Heart right ventricle (tissue), 16 donors: ENCODE measurements around the gene ATP2C2. TPM values are rescaled to one million over a fixed set of nuclear protein-coding genes. Genes with fewer than 3 reads are reported as not detected.
A peak's percentile ranks its signal among the peaks of the same experiment; 100 is the strongest.

Experiments
- ATAC-seq, 8 donors: fragments of 200-7000 bp; cut with Tn5 transposase; one replicate each; pipeline ENCODE4 v1.9.1; 2020; ENCODE audit warnings: mild to moderate bottlenecking in 8 of 8, moderate library complexity in 8 of 8, moderate number of reproducible peaks in 1 of 8
- DNase-seq, 2 donors: peaks; one replicate each; pipeline ENCODE4 v3.0.0-alpha.2; 2020
- H3K27ac ChIP-seq, 10 donors: fragments of 200-600 bp; sonication (generic) in 2 of 10; one replicate each; pipeline versions ENCODE4 v1.5.0 to v1.8.0; 2020 to 2022; ENCODE audit warnings: mild to moderate bottlenecking in 3 of 10
- H3K27me3 ChIP-seq, 7 donors: fragments of 200-600 bp; one replicate each; pipeline ENCODE4 v1.8.0; 2021 to 2022; ENCODE audit warnings: mild to moderate bottlenecking in 2 of 7
- H3K36me3 ChIP-seq, 9 donors: fragments of 200-600 bp; sonication (generic) in 1 of 9; one replicate each; pipeline versions ENCODE4 v1.5.0 to v1.8.0; 2020 to 2022; ENCODE audit warnings: mild to moderate bottlenecking in 2 of 9
- H3K4me1 ChIP-seq, 9 donors: fragments of 200-600 bp; sonication (generic) in 1 of 9; one replicate each; pipeline versions ENCODE4 v1.5.0 to v1.8.0; 2020 to 2022; ENCODE audit warnings: mild to moderate bottlenecking in 4 of 9
- H3K4me3 ChIP-seq, 10 donors: fragments of 200-600 bp; sonication (generic) in 2 of 10; one replicate each; pipeline versions ENCODE4 v1.5.0 to v1.8.0; 2020 to 2022; ENCODE audit warnings: mild to moderate bottlenecking in 7 of 10, moderate library complexity in 2 of 10
- H3K9me3 ChIP-seq, 11 donors: fragments of 200-600 bp in 10 of 11; sonication (generic) in 2 of 11; one replicate each; pipeline versions ENCODE4 v1.5.0 to v1.8.0; 2013 to 2022; ENCODE audit warnings: mild to moderate bottlenecking in 2 of 11, control low read depth in 1 of 11, moderate library complexity in 1 of 11
- CTCF ChIP-seq, 9 donors: fragments of 200-600 bp; sonication (generic) in 2 of 9; IDR thresholded peaks; one replicate each; pipeline versions ENCODE4 v1.5.0 to v1.8.0; 2021 to 2022; ENCODE audit warnings: antibody characterized with exemption in 9 of 9, mild to moderate bottlenecking in 5 of 9, moderate library complexity in 1 of 9
- WGBS, 2 donors: extraction: QIAGEN DNeasy Blood & Tissue Kit; methylation state at CpG; one replicate each; pipeline ENCODE4 v1.1.7; 2013; ENCODE audit warnings: inconsistent platforms in 1 of 2; 5-methylcytosine and 5-hydroxymethylcytosine counted together
- intact Hi-C, 10 donors: fragments of 100-400 bp; cut with DNase I; formaldehyde crosslinking; loops; one replicate each; pipeline versions ENCODE4 v1.11.1 to v1.14.2; 2022
- polyA plus RNA-seq, 2 donors: library from polyadenylated mRNA; stranded (reverse); fragments of 200-250 nt; gene quantifications; one replicate each; pipeline ENCODE4 v1.2.3, GENCODE V29; 2013
- total RNA-seq, 10 donors: library from RNA; stranded (reverse); fragmentation: NEBNext Ultra II Directional in 3 of 10; extraction: Animal tissue kit (Norgen Biotek cat#: 25700) in 3 of 10; gene quantifications; one replicate each; pipeline versions ENCODE4 v1.2.1 to v1.2.4, GENCODE V29; 2021 to 2023
- donor health status: Arrhythmogenic right ventricular cardiomyopathy.
- donor health status: ischemic (EF 13 %, LVEDD 7.1; RV severe dilation, severe dysfunction).
- donor health status: healthy with polysubstance abuse.
- donor health status: DM: no; HTN: yes; CAD: no.
- donor health status: DM: no; HTN: no; CAD: no.
- donor health status: ischemic (EF 25% LVEDD 6.9; RV normal size, moderate dysfunction).
- donor health status: ischemic (EF 25% LVEDD 5.7; RV mildly dilated, moderate dysfunction).
- donor health status: healthy.
- donor health status: DM: yes; HTN: yes; CAD: no.
- donor health status: Ischemic cardiomyopathy.
- donor health status: ischemic (EF 35%, LVEDD 5.7; RV mildly dilated, moderate dysfunction).
- donor health status: nonischemic (EF 11% LVEDD 7.7; RV severe dilation, severe dysfunction).
- donor health status: DM: yes; HTN: yes; CAD: no.
- donor health status: PGD.
- donor health status: ischemic (EF 29% LVEDD 5.4; RV normal size, mild dysfunction).
- donor health status: nonischemic (EF 23%, LVEDD 6.1; RV moderate dilation, normal function).

ATP2C2 gene
- total and polyA plus RNA-seq, 12 donors: 0.01 TPM; not detected in 11

- TF ChIP-seq CTCF (IDR thresholded peaks at IDR 0.05): no peak
- Histone ChIP-seq H3K36me3 (no peaks in the 10 kb centered on the region), H3K4me1 (no peaks in the 10 kb centered on the region), H3K27me3 (peaks cover 0 to 6% (median 0%) of the 10 kb centered on the region in 7 donors), H3K9me3 (no peaks in the 10 kb centered on the region), H3K4me3 (no peak overlapping the region), H3K27ac (no peak overlapping the region)
- no peak for ATAC-seq
- WGBS, 2 donors: 79 to 82% methylated on average over 17 of the region's 17 CpGs
- intact Hi-C loops: no loop called here
- DNase-seq: no peak
Measured at GRCh38 chr16:84451781-84452180, 83.4 kb downstream of the ATP2C2 start.

GRCh38 chr16:84453061-84453752 lies 84.9 kb downstream of the ATP2C2 start:
- Histone ChIP-seq H3K36me3 (no peaks in the 10 kb centered on the region), H3K4me1 (no peaks in the 10 kb centered on the region), H3K27ac (no peak overlapping the region), H3K9me3 (no peaks in the 10 kb centered on the region), H3K27me3 (peaks cover 0 to 3% (median 0%) of the 10 kb centered on the region in 7 donors), H3K4me3 (no peak overlapping the region)
- WGBS, 2 donors: 72 to 74% methylated on average over 34 of the region's 34 CpGs
- ATAC-seq (peak in 2 of 8 donors; percentile 39 to 47), DNase-seq (no peak)
- TF ChIP-seq CTCF (IDR thresholded peaks at IDR 0.05): no peak
- intact Hi-C loops: no loop called here

GRCh38 chr16:84454611-84455010 lies 86.3 kb downstream of the ATP2C2 start:
- intact Hi-C loops: no loop called here
- WGBS, 2 donors: 94 to 96% methylated on average over 13 of the region's 13 CpGs
- Histone ChIP-seq H3K27ac (no peak overlapping the region), H3K36me3 (no peaks in the 10 kb centered on the region), H3K27me3 (peaks cover 0 to 3% (median 0%) of the 10 kb centered on the region in 7 donors), H3K9me3 (no peaks in the 10 kb centered on the region), H3K4me3 (no peak overlapping the region), H3K4me1 (peaks cover 0 to 2% (median 0%) of the 10 kb centered on the region in 9 donors)
- no peak for TF ChIP-seq CTCF (IDR thresholded peaks at IDR 0.05)
- ATAC-seq (no peak), DNase-seq (no peak)

- ATAC-seq (no peak), DNase-seq (no peak)
- H3K9me3 ChIP-seq: no peaks in the 10 kb centered on the region
- H3K36me3 ChIP-seq: no peaks in the 10 kb centered on the region
- 91 to 96% methylated on average over 9 of the region's 9 CpGs for WGBS, 2 donors
- peaks cover 0 to 4% (median 0%) of the 10 kb centered on the region in 9 donors for H3K4me1 ChIP-seq
- no peak overlapping the region for H3K27ac ChIP-seq
- intact Hi-C loops: no loop called here
- no peak overlapping the region for H3K4me3 ChIP-seq
- peaks cover 0 to 3% (median 0%) of the 10 kb centered on the region in 7 donors for H3K27me3 ChIP-seq
- TF ChIP-seq CTCF (IDR thresholded peaks at IDR 0.05): no peak
Measured at GRCh38 chr16:84455031-84455430, 86.7 kb downstream of the ATP2C2 start.
